HG03457 (cell line): ENCODE measurements around the gene TBXA2R.
A peak's percentile ranks its signal among the peaks of the same experiment; 100 is the strongest.
"Not testable (repeated sequence)": the region's sequence is repeated elsewhere in the genome, so short reads cannot be mapped to it uniquely, and the experiment has no call there.

Experiments
- ATAC-seq: cut with Tn5 transposase; IDR thresholded peaks from one replicate; pipeline ENCODE4 v1.9.1; 2021; ENCODE audit warnings: moderate number of reproducible peaks; ENCODE audit not compliant: unreplicated experiment

Gene TBXA2R

DNA sequence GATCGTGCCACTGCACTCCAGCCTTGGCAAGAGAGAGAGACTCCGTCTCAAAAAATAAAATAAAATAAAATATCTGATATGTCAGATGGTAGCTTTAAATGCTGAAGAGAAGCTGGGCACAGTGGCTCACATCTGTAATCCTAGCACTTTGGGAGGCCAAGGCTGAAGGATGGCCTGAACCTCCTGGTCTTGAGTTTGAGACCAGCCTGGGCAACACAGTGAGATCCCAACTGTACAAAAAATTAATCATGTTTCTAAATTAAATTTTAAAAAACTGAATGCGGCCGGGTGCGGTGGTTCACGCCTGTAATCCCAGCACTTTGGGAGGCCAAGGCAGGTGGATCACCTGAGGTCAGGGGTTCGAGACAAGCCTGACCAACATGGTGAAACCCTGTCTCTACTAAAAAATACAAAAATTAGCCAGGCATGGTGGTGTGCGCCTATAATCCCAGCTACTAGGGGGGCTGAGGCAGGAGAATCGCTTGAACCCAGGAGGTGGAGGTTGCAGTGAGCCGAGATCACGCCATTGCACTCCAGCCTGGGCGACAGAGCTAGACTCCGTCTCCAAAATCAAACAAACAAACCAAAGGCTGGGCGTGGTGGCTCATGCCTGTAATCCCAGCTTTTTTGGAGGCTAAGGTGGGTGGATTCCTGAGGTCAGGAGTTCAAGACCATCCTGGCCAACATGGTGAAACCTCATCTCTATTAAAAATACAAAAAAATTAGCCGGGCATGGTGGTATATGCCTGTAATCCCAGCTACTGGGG is 22.5 kb downstream of the TBXA2R start:
- not testable (repeated sequence) for ATAC-seq

DNA sequence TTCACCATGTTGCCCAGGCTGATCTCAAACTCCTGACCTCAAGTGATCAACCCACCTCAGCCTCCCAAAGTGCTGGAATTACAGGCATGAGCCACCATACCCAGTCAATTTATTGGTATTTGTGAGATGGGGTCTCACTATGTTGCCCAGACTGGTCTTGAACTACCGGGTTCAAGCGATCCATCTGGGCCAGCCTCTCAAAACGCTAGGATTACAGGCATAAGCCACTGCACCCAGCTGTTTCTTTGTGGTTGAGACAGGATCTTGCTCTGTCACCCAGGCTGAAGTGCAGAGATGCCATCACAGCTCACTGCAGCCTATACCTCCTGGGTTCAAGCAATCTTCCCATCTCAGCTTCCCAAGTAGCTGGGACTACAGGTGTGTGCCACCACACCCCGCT is 24.9 kb downstream of the TBXA2R start:
- not testable (repeated sequence) for ATAC-seq

DNA sequence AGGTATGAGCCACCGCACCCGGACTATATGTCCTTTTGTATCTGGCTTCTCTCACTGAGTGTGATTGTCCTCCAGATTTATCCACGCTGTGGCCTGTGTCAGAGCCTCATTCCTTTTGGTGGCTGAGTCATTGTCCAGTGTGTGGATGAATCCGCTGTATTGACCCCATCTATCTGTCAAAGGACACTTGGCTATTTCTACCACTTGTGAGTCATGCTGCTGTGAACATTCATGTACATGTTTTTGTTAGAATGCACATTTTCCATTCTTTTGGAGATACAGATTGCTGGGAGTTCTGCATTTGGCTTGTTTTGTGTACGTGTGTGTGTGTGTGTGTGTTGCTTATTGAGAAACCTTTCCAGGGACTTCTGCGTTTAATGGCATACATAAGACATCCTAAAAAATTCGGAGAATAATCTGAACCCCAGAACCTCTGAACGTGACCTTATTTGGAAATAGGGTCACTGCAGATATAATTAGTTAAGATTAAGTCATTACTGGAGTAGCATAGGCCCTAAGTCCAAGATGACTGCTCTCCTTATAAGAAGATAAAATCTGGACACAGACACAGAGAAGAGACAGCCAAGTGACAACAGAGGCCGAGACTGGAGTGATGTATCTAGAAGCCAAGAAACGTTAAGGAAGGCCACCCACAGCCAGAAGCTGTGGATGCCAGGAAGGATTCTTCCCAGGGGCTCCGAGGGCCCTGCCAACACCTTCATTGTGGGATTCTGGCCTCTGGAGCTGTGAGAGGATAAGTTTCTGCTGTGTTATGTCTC is 26.3 kb downstream of the TBXA2R start:
- no peak for ATAC-seq

DNA sequence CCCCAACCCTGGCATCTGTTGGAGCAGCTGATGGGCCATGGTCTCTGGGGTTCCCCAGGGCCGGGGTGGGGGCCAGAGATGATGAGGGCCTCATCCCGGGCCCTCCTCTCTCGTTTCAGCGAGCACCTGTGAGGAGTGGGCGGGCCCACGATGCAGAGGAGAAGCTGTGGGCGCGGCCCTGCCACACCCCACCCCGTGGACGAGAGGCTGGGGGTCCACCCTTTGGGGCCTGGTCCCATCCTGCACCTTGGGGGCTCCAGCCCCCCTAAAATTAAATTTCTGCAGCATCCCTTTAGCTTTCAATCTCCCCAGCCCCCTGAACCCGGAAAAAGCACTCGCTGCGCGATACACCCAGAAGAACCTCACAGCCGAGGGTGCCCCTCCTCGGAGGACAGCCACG is 28.3 kb downstream of the TBXA2R start:
- ATAC-seq, result no peak

DNA sequence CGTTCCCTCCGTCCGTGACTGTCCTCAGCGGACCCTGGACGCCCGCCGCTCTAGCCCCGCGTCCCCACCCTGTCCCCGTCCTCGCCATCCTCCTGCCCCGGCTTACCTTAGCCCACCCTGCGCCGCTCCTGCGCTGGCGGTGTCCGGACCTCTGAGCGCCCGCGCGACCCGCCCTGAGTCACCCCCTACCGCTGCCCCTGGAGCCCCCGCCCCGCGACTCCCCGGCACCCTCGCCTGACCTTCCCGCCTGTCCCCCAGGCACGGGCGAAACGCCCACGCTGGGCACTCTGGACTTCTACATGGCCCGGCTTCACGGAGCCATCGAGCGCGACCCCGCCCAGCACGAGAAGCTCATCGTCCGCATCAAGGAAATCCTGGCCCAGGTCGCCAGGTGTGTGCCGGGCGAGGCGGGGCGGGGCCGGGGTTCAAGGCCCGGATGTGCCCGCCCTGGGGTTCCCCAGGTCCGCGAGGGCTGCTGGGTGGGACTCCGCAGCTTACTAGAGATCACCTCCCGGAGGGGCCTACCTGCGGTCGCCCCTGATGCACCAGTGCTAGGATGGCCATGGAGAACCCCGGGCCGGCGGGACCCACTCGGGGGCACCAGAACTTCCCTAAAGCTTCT is 28.8 kb downstream of the TBXA2R start:
- ATAC-seq, result no peak

DNA sequence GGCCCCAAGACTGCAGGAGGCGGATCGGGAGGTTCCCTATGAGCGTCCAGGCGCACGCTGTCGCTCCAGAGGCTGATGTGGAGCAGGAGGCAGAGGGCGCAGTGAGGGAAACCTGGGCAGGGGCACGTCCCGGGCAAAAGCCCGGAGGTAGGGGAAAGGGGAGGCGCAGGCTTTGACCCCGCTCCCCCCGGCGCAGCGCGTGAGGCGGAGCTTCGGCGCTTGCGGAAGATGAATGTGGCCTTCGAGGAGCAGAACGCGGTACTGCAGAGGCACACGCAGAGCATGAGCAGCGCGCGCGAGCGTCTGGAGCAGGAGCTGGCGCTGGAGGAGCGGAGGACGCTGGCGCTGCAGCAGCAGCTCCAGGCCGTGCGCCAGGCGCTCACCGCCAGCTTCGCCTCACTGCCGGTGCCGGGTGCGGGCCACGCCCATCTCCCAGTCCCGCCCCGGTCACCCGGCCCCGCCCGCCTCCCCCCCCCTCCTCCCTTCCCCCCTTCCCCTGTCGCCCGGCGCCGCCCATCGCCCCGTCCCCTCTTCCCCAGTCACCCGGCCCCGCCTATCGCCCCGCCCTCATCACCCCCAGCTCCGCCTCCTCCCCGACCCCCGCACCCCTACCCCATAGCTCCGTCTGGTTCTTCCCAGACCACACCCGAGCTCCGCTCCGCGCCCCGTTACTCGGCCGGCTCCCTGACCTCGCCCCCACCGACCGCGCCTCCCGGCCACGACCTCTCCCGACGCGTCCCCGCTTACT is 29.8 kb downstream of the TBXA2R start:
- ATAC-seq, result no peak

DNA sequence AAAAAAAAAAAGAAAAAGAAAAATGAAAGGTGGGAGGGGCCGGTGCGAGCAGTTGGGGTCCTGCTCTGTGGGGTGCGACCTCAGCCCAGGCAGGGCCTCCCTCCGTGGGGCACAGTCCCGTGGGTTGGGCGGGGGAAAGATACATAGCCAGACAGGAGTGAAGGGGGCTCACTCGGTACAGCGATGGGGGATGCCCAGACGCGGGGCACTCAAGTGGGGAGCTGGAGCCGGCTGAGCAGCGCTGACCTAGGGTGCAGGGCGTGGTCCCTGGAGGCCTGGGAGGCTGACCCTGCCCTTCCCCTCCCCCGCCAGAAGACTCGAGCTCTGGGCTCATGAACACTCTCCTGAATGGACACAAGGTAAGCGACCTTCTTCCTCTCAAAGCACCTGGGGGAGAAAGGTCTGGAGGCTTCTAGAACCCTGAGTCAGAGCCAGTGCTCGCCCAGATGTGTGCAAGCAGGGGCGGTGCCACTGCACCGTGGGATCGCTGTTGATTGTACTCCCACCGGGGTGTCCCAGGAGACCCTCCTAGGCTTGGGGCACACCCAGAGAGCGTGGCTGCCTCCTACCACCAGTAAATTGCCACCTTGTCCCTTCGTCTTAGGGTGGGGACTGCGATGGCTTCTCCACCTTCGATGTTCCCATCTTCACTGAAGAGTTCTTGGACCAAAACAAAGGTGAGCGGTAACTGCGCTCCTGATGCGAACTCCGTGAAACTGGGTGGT is 30.6 kb downstream of the TBXA2R start:
- ATAC-seq, result no peak

DNA sequence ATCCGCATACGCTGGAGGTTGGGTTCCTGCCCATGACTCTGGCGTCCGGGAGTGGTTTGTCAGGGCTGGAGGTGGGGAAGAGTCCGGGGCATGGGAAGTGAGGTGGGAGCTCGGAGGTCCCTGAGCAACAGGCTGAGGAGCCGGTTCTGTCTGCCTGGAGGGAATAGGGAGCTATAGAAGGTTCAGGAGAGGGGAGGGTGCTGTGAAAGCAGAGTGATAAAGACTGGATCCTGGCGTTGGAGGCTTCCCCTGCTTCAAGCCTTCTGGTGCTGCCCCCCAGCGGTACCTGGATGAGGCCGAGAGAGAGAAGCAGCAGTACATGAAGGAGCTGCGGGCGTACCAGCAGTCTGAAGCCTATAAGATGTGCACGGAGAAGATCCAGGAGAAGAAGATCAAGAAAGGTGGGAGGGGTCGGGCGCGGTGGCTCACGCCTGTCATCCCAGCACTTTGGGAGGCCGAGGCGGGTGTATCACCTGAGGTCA is 31.4 kb downstream of the TBXA2R start:
- ATAC-seq, result no peak

DNA sequence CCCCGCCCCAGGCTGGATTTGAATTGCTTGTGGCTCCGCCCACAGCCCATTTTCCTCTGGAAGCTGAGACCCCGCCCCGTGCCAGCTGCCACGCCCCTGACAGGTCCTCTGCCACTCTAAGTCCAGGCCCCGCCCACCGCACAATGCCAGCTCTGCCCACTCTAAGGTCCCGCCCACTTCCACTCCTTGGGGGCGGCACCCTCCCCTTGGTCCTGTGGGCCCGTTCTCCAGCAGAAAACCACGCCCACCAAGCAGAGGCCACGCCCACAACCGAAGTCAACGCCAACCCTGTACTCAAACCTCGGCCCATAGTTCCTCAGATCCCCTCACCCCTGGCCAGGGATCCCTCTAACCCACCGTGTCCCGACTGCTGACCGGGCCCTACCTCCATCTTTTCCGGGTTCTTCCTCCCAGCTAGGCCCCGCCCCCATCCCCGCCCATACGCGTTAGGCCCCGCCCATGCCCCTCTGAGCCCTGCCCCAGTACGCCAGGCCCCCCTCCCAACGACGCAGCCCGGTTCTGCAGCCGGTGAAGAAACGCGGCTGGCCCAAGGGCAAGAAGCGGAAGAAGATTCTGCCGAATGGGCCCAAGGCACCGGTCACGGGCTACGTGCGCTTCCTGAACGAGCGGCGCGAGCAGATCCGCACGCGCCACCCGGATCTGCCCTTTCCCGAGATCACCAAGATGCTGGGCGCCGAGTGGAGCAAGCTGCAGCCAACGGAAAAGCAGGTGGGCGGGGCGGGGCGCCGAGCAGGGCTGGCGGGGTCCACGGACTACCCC is 32.6 kb downstream of the TBXA2R start:
- no peak for ATAC-seq

DNA sequence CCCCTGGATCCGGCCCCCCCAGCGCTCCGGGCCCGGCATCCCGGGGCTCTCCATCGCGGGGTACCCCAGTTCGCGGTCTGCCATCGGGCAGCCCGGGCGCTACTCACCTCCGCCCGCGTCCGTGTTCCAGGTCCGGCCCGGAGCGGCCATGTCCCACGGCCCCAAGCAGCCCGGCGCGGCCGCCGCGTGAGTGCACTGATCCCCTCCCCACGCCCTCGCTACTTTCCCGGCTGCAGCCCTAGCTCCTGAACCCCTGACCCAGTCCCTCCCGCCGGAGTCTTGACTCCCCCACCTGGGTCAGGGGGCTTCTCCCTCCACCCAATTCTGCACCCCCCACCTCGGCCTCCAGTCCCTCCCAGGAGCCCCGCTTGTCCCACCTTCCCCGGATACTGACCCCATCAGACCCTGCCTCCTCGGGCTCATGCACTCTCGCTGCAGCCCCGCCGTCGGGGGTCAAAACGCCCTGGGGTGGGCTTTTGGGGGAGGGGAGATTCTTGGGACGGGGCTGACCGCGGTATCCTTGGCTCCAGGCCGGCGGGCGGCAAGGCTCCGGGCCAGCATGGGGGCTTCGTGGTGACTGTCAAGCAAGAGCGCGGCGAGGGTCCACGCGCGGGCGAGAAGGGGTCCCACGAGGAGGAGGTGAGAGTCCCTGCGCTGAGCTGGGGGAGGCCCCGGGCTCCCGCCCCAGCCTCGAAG is 33.4 kb downstream of the TBXA2R start:
- no peak for ATAC-seq

DNA sequence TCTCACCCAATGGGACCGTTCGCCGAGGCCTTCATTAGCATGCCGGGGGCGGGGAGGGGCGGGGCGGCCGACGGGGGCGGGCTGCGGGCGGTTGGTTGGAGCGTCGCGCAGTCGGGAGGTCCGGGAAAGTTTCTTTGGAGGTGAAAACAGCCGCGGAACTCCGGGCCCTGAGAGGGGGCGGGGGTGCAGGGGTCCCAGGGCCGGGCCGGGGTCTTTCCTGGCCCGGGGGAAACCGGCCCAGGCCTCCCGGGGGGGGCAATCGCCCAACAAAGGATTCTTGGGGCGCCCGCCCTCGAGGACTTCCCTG is 33.9 kb downstream of the TBXA2R start, which contains the start of gene HMG20B:
Gene HMG20B, plus strand, starts transcription at position 90 of the 307 bp plus-strand sequence. CDS start 366 bp downstream, outside the sequence.
- ATAC-seq, result no peak

DNA sequence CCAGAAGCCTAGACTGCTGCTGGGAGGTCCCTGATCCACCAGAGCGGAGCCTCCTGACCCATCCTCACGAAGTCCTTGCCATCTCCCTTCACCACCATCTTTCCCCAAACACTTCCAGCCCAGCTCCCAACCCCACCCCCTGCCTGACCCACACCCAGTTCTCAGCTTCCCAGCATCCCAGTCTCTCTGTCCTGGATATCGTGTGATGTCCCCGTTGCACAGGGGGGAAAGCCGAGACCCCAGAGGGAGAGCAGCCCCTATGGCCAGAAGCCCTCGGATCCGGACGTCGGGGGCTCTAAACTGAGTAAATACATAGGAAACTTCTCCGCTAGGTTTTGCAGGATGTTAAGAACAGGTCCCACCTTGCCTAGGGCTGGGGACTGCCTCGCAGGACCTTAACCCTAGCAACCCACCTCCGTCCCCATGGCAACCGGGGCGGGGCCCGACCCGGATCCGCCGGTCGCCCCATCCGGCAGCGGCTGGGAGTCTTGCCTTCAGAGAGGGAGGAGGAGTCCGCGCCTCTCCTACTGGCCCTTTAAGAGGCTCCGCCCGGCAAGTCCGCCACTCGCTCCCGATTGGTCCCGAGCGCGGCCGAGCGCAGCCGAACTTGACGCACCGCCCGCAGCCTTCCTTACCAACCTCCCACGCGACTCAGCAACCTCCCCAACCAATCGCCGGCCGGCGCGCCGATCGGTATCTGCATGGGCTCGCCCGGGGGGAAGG is 34.4 kb downstream of the TBXA2R start:
- ATAC-seq, result peak; percentile 77

DNA sequence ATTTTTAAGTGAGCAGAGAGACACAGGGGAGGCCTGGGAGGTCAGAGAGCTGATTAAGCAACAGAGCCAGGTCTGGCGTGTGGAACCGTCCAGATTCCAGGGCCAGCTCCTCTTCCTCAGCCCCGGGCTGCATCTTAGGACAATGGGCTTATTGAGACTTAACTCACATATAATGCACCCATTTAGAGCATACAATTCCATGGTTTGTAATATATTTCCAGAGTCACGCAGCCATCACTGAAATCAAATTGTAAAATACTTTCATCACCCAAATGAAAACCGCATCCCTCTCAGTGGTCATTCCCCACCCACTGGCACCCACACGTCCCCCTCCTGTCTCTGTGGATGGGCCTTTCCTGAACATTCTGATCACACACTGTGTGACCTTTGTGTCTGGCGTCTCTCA is 36.1 kb downstream of the TBXA2R start:
- no peak for ATAC-seq

DNA sequence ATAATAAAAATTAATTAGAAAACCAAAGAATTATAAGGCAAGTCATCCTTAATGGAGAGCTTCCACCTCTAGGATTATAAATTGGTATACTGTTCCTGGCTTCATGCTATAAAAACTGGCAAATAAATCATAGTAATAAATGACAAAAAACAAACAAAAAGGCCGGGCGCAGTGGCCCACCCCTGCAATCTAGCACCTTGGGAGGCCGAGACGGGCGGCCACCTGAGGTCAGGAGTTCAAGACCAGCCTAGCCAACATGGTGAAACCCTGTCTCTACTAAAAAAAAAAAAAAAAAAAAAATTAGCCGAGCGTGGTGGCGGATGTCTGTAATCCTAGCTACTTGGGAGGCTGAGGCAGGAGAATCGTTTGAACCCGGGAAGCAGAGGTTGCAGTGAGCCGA is 36.6 kb downstream of the TBXA2R start:
- not testable (repeated sequence) for ATAC-seq

DNA sequence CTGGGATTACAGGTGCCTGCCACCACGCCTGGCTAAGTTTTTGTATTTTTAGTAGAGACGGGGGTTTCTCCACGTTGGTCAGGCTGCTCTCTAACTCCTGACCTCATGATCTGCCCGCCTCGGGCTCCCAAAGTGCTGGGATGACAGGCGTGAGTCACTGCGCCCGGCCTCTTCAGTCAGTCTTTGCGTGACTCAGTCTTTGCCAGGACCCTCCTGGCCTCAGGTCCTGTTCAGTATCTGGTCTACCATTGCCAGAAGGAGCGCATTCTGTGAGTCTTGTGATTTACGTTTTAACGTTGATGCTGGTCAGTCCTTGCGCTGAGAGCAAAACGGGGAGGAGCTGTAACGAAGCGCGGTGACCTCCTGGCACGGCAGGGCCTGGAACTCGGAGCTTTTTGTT is 41.5 kb downstream of the TBXA2R start:
- ATAC-seq, result no peak

DNA sequence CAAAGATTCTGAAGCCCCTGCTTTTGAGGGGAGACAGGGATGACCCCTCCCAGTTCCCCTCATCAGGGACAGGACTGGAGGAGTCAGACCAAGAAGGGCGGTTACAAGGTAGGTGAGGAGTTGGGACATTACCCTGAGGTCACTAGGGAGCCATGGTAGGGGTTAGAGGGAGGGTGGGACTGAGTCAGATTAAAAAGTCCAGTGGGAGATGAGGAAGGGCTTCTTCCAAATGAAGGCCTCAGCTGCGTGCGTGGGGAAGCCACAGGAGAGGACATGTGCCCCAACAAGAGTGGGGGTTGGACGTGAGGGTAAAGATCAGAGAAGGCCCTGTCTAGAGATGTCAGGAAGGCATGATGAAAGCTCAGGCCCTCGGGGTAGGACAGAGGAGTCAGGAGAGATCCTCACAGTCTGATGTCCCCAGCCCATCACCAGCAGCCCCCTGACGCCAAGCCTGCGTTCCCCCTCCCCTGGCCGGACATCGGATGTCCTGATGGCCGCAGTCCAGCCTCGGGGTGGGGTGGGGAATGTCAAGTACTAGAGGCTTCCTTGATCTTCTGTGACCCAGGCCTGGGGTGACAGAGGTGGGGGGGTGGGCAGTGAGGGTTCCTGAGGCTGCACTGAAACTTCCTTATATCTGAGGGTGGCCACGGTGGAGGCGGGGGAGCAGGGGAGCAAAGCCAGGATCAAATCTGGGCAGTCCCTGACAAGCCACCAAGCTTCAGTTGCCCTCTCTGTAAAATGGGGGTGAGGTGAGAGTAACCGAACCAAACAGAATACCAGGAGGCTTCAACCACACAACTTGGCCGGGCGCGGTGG is 42.8 kb downstream of the TBXA2R start:
- ATAC-seq, result no peak

DNA sequence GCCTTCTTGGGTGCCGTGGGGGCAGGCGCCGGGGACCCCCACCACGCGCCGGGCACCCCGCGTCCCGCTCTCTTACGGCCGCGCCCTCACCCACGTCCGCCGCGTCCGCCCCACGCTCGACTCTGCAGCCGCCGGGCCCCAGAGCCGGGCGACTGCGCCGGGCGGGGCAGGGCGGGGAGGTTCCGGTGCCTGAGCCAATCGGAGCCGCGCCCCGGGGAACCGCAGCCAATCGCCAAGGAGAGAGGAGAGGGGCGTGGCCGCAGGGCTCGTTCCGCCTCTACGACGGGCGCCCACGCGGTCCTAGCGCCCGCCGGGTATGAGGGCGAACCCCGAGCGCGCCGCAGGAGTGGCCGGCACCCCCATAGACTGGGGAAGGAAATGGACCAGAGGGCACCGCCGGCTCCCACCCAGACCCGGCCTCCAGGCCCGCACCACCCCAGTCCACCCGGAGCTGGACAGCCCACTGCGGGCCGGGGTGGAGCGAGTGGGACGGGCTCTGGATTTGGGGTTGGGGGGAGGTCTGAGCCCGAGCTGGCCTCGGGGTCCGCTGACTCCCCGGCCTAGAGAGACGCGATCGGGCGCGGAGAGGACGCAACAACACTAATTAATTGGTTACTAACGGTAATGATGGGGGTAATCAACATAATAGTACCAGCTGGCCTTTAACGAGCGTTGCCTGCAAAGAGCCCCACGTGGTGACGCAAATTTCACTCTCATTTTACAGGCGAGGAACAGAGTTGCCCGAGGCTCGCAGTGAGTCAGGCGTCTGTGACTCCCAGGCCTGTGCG is 49.0 kb downstream of the TBXA2R start, which contains the start of gene MFSD12:
Gene MFSD12, minus strand, starts transcription at position 126 of the 788 bp plus-strand sequence. CDS start 183 bp downstream, outside the sequence.
- ATAC-seq, result peak; percentile 61
